HUDEP-2 (cell line): ENCODE measurements around the gene VWA3B.

ENCODE experiments used
- DNase-seq, 76 experiments: peaks; one replicate each; lab custom pipeline; 2025; ENCODE audit not compliant: unreplicated experiment in 76 of 76; lab: John Stamatoyannopoulos, UW

Gene VWA3B

DNA sequence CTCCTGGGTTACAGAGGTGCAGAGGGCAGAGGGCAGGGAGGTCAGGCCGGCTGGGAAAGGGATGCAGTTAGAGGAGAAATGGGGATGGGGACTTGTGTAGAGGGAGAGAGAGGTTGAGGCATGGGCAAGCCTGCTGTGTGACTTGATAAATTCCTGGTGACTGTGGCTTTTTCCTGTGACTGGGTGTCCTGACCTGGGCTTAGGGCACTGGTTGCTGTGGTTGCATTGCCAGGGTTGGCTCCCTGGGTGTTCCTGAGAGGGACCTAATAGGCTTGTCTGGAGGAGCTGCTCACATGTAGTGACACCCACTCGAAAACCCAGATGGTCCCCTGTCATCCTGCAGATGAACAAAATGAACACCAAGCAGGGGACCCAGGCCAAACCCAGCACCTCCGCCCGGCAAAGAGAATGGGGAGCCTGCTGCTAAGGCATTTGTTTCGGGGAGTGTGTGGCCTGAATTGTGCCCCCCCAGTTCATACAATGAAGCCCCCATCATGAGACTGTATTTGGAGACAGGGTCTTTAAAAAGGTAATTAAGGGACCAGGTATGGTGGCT, 78.6 kb downstream of the VWA3B start:
- DNase-seq = no peak

DNA sequence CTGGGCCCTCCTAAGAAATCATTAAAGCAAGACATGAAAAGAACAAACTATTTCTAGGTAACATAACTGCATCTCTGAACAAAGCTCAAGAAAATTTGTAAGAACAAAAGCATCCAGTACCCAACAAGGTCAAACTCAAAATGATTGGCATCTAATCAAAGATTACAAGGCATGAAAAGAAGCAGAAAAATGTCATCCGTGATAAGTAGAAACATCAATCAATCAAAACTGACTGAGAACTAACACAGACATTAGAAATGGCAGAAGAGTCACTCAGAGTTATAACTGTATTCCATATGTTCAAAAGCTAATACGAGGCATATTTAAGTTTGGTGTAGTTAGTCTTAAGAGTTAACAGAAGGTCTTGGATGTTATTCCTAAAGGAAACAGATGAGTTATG, 80.9 kb downstream of the VWA3B start:
- no peak for DNase-seq

DNA sequence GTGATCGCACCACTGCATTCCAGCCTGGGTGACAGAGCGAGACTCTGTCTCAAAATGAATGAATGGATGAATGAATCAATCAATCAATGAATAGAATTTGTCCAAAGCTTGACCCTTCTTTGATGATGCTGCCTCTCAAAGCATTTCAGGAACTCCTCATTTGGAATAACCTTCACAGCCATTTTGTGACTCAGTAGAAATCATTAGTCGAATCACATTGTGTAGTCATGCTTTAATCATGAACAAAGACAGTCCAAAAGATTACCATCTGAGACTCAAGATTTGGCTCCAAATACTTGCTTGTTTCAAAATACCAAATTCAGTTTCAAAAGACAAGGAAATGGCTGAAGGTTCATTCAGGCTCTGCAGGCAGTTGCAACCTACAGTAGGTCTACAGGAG, 83.1 kb downstream of the VWA3B start:
- no peak for DNase-seq

DNA sequence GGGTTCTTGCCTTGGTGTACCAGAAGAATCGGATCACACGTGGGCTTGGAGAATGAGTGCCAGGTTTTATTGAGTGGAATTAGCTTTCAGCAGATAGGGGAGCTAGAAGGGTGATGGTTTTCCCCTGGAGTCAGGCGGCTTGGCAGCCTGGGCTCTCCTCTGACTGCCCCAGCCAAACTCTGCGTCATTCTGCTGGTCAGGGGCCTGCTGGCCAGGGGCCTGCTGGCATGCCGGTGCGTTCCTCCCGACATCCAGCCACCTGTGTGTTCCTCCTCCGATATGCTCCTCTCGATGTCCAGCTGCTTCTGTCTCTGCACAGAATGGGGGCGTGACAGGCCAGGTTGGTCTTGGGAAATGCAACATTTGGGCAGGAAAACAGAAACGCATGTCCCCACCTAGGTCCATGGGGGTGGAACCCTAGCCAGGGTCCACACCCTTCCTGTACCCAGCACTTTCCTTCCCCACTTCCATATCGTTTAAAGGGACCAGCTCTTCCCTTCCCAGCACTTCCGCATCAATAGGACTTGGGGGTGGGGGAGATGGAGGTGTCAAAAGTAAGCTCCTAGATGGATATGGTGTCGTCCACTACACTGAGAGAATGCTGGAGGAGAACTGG, 85.3 kb downstream of the VWA3B start:
- DNase-seq = no peak

DNA sequence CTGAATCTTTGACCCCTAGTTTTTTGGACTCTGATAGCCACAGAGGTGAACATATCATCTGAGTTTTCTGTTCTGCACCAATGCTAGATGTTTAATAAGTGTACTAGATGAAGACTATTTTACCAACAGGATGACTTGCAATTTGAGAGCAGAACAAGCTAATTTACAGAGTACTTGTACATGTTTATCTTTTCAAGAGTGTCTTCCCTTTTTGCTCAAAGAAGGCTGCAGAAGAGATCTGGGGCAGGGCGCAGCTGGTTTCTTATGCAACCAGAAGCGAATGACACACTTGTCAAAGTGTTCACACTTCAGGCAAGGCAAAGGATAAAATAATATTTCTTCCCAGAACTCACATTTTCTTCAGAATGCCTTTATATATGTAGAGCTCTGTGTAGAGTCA, 86.0 kb downstream of the VWA3B start:
- DNase-seq = no peak

DNA sequence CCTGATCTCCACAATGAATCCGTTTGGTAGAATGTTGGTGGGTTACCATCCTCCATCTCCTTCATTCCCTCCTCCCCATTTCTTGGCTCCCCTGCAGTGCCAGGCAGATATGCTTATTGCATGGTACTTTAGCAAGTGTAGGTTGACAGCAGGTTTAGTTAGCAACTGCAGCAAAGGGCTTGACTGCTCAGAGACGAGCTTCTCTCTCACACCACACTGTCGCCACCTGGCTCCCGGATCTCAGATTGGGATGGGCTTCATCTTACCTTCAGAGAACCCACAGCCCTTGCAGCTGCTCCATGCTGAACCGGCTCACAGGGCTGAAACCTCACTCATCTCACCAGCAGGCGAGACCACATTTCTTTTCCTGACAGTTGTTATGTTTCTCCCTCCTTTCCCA, 88.8 kb downstream of the VWA3B start:
- no peak for DNase-seq

DNA sequence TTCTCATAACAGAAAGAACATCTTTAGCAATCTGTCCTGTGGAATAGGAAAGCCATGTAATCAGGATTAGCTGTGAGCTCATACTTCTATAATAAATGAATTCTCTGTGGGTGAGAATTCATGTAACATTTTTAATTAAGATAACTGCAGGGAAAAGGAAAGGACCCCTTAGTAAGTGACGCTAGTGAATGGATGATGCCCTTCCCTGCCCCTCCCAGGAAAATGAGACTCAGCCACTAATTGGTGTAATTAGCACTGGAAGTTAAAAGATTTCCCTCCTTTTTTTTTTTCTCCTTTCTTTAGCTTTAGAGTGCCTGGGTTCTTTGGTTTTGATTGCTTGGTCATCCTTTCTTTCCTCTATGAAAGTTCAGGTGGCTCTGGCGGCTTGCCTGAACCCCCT, 90.3 kb downstream of the VWA3B start:
- DNase-seq = no peak

DNA sequence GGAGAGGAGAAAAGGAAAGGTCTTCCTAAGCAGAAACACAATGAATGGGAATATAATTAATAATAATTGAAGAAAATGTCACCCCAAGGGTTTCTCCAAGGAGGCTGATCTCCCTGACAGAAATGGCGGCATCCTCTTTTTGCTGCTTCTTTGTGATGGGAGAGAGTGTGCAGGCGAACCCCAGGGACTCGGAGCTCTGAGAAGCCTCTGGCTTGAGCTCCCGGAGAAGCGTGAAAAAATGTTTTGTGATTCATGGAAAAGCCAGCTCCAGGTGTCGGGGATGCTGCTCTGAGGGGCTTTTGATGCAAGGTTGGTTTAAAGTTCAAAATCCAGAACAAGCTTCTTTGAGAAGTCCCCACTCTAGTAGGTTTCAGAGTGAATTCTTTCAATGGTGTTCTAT, 91.0 kb downstream of the VWA3B start:
- no peak for DNase-seq

DNA sequence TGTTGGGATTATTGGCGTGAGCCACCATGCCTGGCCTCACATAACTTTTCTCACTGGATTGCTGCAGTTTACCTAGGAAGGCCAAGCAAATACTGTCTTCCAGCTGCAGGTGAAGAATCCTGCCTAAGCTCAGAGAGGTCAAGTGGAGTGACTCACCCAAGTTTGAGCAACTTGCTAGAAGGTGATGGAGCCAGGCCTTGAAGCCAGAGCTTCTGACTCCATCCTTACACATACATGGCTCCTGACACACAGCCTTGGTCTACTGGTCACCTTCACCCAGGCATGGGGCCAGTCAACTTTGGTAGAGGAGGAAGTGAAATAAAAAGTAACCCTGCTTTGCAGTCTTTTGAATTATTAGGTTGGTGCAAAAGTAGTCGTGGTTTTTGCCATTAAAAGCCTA, 93.5 kb downstream of the VWA3B start:
- DNase-seq = no peak

DNA sequence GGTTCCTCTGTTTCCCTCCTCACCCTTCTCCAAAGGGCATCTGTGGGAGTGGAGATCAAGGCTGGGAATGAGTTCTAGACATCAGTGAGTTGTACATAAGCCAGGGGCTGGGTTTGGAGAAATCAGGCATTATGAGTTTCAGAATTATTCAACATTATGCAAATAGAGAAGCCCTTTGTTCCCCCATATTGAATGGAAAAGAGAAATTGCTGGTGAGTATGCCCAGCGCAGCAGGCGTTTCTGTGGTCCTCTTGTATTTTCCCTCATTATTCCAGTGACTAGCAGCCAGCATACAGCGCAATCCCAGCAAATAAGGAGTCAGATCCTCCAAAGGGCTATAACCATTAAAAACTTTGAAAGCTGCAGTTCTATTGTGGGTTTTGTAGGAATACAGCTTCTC, 94.4 kb downstream of the VWA3B start:
- DNase-seq = no peak

DNA sequence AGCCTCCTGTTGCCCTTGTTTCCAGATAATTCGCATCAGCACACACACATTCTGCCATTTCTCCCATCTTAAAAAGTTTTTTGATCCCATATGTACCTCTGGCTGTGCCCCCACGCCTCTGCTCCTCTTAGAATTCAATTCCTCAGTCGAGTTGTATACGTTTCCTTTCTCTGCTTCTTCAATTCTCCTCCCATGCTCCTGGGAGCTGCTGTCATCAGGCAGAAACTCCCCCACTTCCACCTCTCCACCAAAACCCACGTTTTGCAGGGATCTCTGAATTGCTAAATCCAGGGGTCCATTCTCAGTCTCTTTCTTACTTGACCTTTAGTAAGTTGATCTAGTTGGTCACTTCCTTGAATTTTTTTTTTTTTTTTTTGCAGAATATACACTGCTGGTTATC, 98.8 kb downstream of the VWA3B start:
- no peak for DNase-seq

DNA sequence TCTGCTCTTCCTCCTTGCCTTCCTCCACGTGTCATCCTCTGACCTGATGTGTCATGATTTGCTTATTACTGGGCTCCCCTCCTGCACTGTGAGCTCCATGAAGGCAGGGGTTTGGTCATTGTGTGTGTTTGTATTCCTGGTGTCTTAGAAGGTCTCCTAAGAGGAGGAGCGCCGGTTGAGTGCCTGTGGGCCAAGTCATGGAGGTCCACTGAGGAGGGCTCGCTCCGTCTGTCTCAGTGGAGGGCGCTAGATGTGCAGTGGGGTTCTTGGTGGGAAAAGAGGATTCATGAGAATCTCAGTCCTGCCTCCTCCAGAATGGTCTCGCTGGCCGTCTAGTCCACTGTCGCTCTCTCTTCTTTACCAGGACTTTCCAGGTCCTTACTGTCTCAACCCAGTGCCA, 100.2 kb downstream of the VWA3B start:
- no peak for DNase-seq

DNA sequence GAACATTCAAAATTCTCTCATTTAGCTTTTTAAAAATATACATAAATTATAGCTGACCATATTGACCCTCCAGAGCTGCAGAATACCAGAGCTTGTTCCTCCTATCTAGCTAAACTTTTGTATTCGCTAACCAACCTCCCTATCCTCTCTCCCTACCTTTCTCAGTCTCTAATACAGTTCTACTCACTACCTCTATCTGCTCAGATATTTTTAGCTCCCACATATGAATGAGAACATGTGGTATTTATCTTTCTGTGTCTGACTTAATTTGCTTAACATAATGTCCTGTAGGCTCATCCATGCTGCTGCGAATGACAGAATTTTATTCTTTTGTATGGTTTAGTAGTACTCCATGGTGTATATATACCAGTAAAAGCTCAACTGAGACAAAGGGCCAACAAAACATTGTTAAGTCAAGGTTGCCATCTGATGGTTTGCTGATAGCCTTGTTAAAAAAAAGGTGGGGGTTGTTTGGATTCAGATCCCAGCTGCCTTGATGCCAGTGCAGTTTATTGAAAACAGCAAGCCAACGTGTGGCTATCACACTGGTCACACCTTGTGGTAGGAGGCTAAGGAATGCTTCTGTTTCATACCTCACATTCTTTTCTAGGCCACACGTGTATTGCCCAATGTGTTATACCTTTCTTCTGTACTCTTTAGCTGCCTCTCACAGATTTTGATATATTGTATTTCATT, 101.5 kb downstream of the VWA3B start:
- no peak for DNase-seq

DNA sequence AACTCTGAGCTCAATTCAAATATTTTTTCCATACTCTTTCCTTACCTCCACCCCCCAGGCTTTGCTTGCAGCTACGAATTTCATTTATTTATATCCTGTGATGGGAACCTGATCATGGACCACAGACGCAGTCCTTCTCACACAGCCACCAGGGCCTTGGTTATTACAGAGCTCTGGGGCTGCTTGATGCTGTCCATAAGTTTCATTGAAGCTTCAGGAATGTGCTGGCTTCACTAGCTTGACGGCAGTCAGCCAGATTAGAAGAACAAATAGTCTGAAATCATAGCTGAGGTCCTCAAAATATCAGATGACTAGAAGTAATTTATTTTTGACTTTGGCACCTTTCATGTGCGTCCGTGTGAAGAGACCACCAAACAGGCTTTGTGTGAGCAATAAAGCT, 104.9 kb downstream of the VWA3B start:
- no peak for DNase-seq

DNA sequence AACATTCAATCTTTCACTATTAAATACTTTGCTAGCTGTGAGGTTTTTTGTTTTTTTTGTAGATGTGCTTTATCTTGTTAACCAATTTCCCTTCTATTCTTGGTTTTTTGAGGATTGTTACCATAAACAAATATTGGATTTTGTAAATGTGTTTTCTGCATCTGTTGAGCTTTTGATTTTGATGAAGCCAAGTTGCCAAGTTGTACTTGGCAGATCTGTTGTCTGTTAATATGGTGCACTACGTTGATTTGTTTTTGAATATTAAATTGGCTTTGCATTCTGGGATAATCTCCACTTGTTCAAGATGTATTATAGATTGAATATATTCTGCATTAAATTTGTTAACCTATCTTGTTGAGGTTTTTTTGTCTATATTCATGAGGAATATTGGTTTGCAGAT, 114.6 kb downstream of the VWA3B start:
- no peak for DNase-seq

DNA sequence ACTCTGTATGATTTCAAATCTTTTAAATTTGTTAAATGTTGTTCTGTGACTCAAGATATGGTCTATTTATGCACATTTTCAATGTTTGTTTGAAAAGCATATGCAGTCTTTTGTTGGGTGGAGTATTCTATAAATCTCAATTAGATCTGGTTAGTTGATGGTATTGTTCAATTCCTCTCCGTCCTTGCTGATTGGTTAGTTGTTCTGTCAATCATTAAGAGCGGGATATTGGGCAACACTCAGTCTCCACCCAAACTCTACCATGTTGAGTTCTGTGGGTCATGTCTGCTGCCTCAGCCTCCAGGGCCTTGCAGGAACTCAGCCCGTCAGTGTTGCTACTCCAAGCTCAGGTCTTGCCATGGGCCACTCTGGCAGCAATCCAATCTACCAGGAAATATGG, 118.9 kb downstream of the VWA3B start:
- DNase-seq = no peak

DNA sequence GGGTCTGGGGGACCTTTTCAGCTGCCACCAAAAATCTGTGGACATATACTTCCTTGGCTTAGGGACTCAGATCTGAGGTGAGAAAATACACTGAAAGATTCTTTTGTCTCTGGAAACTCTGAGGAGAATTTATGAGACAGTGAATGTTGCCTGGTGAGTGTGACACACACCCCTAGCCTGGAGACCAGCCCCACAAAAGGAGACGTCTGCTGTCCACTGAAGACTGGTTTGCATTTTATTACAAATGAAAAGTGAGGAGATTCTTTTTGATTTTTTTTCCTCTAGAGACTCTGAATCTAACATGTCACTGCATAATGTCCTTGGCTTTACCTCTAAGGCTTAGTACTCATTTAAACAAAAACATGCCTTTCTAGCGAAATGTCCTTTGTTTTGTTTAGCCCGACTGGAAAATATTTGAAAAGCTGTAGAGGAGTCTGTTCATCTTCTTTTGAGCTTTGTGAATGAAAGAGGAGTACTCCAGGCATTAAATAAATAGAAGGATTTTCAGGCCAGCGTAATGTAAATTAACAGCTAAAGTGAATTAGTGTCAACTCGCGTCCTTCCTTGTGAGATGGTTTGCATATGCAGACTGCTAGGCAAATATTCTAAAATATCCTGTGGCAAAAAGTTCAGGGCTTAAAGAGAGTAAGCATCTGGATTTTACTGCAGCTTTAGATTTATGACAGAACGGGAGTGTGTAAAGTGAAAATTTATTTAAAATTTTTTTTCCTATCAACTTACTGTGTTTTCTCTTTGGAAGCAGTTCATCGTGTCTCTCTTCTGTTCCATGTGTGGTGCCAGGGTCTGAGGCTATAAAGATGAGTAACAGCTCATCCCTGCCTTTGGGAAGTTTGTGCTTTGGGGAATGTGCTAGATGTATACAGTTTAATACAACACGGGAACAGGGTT, 125.4 kb downstream of the VWA3B start:
- no peak for DNase-seq

DNA sequence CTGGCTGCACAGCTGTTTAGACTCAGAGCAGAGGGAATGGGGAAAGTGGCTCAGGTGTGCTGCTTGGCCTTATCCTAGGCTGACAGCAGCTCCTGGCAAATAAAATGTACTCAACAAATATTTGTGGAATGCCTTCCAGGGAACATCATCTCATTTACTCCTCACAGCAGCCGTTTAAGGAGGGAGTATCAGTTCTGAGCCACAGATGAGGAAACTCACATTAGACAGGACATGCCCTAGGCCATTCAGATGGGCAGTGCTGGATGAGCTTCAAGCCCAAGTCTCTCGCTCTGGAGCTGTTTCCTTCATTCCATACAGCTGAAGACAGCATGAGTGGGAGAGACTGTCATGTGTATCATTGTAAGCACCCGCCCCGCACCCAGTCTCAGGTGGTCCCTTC, 129.6 kb downstream of the VWA3B start:
- no peak for DNase-seq

DNA sequence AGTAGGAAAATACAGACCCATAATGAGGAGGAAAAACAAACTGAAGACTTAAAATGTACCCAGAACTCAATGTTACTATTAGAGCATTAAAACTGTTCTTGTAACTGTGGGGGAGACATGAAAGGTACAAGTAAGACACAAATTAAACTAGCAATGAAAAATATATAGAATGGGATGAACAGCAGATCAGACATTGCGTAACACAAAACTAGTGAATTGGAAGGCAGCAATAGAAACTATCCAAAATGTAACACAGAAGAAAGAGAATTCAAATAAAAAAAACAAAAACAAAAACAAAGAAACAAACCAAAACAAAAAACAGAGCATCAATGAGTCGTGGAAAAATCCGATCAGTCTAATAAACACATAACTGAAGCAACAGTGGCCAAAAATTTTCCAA, 132.2 kb downstream of the VWA3B start:
- DNase-seq = no peak

DNA sequence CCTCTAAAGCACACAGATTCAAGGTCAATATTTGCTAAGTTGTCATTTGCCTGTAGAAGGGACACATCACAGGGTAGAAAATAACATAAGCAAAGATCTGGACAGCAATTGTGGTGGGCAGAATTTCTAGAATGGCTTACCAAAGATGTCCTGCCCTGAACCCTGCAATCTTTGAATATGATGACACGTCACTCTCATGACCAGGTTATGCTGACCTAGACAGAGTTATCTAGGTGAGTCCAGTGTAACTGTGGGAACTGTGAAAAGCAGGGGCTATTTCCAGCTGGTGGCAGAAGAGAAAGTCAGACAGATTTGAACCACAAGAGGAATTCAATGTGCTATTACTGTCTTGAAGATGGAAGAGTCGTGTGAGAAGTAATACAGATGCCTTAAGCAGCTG, 147.0 kb downstream of the VWA3B start:
- DNase-seq = no peak

DNA sequence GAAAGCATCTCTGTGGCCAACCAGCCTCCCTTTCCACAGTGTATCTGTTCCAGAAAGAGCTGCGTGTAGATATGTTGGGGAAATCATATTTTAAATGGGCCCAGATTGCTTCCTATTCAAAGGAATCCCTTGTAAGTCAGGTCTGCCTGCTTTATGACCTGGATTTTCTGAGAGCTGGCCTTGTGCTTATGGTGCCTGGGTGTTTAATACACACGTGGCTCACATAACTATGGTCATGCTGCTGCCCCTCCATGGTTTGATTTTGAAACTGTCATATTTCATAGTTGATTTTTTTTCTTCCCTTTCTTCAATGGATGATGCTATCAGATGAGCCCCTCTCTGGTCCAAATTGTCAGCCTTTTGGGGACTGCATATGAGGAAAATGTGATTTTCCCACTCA, 147.8 kb downstream of the VWA3B start:
- no peak for DNase-seq

DNA sequence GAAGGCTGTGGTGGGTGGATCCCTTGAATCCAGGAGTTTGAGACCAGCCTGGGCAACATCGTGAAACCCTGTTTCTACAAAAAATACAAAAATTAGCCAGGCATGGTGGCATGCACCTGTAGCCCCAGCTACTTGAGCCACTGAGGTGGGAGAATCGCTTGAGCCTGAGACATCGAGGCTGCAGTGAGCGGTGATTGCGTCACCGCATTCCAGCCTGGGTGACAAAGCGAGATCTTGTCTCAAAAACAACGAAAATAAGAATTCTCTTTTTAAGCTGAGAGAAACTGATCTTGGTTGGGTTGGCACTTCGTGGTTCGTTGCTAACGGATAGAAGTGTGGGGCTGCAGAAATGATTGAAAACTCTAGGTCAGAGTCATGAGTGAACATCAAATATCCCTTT, 150.0 kb downstream of the VWA3B start:
- no peak for DNase-seq
